HCT116 (cell line): ENCODE measurements around the gene OR10G3.

Experiments used
- ATF3 ChIP-seq: IDR thresholded peaks from 2 replicates; pipeline ENCODE4 v1.6.1; 2012
- CEBPB ChIP-seq: IDR thresholded peaks from 2 replicates; pipeline ENCODE4 v1.6.1; 2012; ENCODE audit warnings: low read depth
- CTCF ChIP-seq, 3 experiments: fragments of 200-600 bp in 1 of 3; sonication (generic) in 1 of 3; IDR thresholded peaks in 2 of 3; conservative IDR thresholded peaks in 1 of 3; 2 replicates each; pipeline ENCODE4 v1.5.1; 2012 to 2017; ENCODE audit warnings: low read depth in 2 of 3, low read length in 2 of 3, antibody characterized with exemption in 1 of 3, borderline replicate concordance in 1 of 3, control low read depth in 1 of 3, mild to moderate bottlenecking in 1 of 3, mixed read lengths in 1 of 3, mixed run types in 1 of 3, moderate library complexity in 1 of 3; ENCODE audit not compliant: insufficient read depth in 1 of 3
- EGR1 ChIP-seq: IDR thresholded peaks from 2 replicates; pipeline ENCODE4 v1.6.1; 2012; ENCODE audit warnings: low read depth
- EZH2 ChIP-seq: fragments of 200-600 bp; sonication (generic); IDR thresholded peaks from 2 replicates; pipeline ENCODE4 v1.6.1; 2017; ENCODE audit warnings: antibody characterized with exemption, mixed run types
- EZH2phosphoT487 ChIP-seq: fragments of 200-600 bp; IDR thresholded peaks from 2 replicates; pipeline ENCODE4 v1.6.1; 2018; ENCODE audit warnings: antibody characterized with exemption, borderline replicate concordance
- JUND ChIP-seq: IDR thresholded peaks from 2 replicates; pipeline ENCODE4 v1.6.1; 2012
- MAX ChIP-seq: IDR thresholded peaks from 2 replicates; pipeline ENCODE4 v1.6.1; 2012
- POLR2A ChIP-seq: IDR thresholded peaks from 2 replicates; pipeline ENCODE4 v1.7.0; 2011; ENCODE audit warnings: borderline replicate concordance; ENCODE audit not compliant: insufficient read depth, insufficient read length; ENCODE audit errors: extremely low read depth
- POLR2AphosphoS5 ChIP-seq: IDR thresholded peaks from 2 replicates; pipeline ENCODE4 v1.6.1; 2011; ENCODE audit warnings: mild to moderate bottlenecking, low read depth, low read length, moderate library complexity
- REST ChIP-seq: IDR thresholded peaks from 2 replicates; pipeline ENCODE4 v1.6.1; 2012; ENCODE audit warnings: low read depth
- TCF7L2 ChIP-seq: IDR thresholded peaks from 2 replicates; pipeline ENCODE4 v1.7.0; 2011; ENCODE audit warnings: borderline replicate concordance, inconsistent platforms; ENCODE audit not compliant: insufficient read depth, insufficient read length; ENCODE audit errors: extremely low read depth

GRCh38 chr14:21533294-21533693 is 46.6 kb downstream of the OR10G3 start:
- TF ChIP-seq CTCF (IDR thresholded peaks at IDR 0.05 in 2 of 3, conservative IDR thresholded peaks at IDR 0.05 in 1 of 3; ENCODE audit: borderline replicate concordance in 1 of 3, insufficient read depth in 1 of 3, low read depth in 2 of 3, low read length in 2 of 3) (no peak), JUND (no peak), POLR2A (no peak), EZH2phosphoT487 (no peak), ATF3 (no peak), TCF7L2 (no peak), EZH2 (no peak), CEBPB (no peak), POLR2AphosphoS5 (no peak), REST (no peak), MAX (no peak), EGR1 (no peak)
